GM11168 (cell line): Measurements from ENCODE around the gene PGA5.
"Not testable (repeated sequence)": the region's sequence is repeated elsewhere in the genome, so short reads cannot be mapped to it uniquely, and the experiment has no call there.

Source experiments
- in situ Hi-C: fragments of 300-500 bp; cut with MboI; formaldehyde crosslinking; loops from one replicate; pipeline ENCODE4 v1.12.0; 2022; ENCODE audit warnings: low sequenced_read_pairs; ENCODE audit not compliant: unreplicated experiment

PGA5 gene

DNA sequence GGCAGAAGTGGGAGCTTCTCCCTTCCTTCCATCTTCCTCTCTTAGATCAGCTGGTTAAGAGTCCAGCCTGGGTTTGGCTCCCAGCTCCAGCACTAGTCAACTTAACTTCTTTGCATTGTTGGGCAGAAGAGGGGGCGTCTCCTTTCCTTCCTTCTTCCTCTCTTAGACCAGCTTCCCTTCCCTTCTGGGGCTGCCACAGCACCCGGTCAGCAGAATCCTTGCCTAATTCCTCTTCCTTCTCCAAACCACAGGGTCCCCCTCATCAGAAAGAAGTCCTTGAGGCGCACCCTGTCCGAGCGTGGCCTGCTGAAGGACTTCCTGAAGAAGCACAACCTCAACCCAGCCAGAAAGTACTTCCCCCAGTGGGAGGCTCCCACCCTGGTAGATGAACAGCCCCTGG is 18.3 kb upstream of the PGA5 start:
- in situ Hi-C loops = not testable (repeated sequence)

DNA sequence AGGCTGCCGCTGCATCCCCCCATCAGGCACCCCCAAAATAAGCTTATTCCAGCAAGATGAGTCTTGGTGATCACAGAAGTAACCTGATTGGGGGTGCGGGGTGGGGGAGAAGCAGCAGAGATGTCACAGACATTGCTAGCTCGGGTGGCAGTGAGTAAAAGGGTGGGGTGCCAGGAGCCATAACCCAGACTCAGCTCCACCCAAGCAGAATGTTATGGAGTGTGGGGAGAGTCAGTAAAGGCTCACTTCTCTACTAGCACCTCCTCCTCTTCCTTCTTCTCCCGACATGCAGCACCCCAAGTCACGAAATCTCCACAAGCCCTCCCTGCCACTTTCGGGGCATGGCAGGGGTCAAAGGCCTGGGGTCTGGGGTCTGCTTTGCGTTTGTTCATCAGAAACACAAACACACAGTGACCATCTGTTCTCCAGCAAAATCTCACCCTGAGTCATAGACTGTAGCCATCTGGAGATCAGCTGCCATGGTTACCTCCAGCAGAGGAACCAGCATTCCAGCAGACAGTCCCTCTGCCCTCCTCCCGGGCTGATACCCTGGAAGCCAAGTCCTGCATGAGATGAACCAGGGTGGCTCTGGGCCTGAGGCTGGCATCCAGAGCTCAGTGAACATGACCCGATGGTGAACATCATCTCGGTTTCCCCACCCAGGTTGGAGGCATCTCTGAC is 14.4 kb upstream of the PGA5 start:
- in situ Hi-C loops = not testable (repeated sequence)

DNA sequence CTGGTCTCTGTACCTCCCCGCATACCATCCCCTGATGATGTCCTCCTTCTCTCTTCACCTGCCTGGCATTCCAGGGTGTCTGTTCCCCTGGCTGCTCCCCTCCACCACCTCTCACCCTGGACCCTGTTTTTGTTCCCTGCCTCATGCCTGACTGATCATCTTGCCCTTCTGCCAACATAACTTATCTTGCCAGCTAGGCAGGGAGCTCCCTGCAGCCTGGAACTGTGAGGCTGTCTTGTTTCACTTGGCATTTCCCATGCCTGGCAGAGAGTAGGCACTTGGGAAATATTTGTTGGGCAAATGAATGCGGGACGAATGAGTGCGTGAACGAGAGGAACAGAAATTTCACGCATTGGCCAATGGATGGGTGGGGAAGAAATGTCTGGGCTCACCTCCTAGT is 11.5 kb upstream of the PGA5 start:
- in situ Hi-C loops = not testable (repeated sequence)

DNA sequence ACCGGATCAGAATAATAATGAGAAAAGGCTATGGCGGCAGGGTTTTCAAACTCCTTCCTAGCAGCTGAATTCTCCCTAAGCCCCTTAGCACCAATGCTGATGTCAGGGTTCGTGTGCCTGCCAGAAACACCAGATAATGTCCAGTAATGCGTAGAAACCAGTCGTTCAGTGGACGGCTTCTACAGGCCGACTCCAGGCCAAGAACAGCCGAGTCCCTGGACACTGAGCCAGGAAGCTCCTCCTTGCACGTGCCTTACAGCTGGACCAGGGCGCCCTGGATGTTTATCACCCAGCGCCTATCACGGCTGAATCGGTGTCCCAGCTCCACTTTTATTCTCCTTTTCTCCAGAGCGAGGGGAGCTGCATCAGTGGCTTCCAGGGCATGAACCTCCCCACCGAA is 9.9 kb upstream of the PGA5 start:
- in situ Hi-C loops = not testable (repeated sequence)

- in situ Hi-C loops = not testable (repeated sequence)
Observed at GRCh38 chr11:61231585-61231984, 9.4 kb upstream of the PGA5 start.

GRCh38 chr11:61232548-61233145 is 8.3 kb upstream of the PGA5 start:
- in situ Hi-C loops = not testable (repeated sequence)

- in situ Hi-C loops = loop anchor here (5.0 kb wide), 1 partner anchor 40 kb away; no protein-coding TSS in a partner anchor
Observed at GRCh38 chr11:61237130-61237529, 3.8 kb upstream of the PGA5 start.

DNA sequence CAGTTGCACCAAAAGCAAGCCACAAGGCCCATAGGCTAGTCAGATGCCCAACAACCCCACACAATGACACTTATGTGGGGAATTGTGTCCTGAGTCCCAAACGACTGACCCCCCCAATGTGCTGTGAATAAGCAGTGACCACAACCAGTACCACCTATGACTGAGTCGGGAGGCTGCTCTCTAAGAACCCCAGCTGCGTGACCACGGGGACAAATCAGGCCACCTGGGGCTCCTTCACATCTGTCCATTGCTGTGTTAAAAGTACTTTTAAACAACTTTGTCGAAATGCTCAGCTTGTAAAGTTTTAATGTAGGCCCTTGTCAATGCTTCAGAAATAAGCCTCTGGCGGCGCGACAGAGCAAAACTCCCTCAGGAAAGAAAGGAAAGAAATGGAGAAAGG is 687 bp upstream of the PGA5 start:
- in situ Hi-C loops = not testable (repeated sequence)

- in situ Hi-C loops = not testable (repeated sequence)
Observed at GRCh38 chr11:61241526-61241925, 551 bp downstream of the PGA5 start.

DNA sequence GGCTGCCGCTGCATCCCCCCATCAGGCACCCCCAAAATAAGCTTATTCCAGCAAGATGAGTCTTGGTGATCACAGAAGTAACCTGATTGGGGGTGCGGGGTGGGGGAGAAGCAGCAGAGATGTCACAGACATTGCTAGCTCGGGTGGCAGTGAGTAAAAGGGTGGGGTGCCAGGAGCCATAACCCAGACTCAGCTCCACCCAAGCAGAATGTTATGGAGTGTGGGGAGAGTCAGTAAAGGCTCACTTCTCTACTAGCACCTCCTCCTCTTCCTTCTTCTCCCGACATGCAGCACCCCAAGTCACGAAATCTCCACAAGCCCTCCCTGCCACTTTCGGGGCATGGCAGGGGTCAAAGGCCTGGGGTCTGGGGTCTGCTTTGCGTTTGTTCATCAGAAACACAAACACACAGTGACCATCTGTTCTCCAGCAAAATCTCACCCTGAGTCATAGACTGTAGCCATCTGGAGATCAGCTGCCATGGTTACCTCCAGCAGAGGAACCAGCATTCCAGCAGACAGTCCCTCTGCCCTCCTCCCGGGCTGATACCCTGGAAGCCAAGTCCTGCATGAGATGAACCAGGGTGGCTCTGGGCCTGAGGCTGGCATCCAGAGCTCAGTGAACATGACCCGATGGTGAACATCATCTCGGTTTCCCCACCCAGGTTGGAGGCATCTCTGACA is 4.4 kb downstream of the PGA5 start:
- in situ Hi-C loops = not testable (repeated sequence)

DNA sequence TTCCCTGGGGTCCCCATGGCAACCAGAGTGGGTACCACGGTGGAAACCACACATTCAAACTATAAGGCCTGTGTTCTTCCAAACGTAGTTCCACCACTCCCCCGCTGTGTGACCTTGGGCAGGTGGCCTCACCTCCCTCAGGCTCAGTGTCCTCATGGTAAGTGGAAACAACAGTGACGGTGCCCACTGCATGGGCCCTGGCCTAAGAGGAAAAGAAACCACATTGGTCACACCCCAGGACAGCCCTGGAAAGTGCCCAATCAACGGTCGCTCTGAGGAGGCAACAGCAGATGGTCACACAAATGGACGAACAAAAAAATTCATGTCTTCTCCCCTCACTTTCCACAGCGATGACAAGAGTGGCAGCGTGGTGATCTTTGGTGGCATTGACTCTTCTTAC is 7.1 kb downstream of the PGA5 start:
- in situ Hi-C loops = not testable (repeated sequence)

- in situ Hi-C loops = not testable (repeated sequence)
Observed at GRCh38 chr11:61249201-61249600, 8.2 kb downstream of the PGA5 start.

DNA sequence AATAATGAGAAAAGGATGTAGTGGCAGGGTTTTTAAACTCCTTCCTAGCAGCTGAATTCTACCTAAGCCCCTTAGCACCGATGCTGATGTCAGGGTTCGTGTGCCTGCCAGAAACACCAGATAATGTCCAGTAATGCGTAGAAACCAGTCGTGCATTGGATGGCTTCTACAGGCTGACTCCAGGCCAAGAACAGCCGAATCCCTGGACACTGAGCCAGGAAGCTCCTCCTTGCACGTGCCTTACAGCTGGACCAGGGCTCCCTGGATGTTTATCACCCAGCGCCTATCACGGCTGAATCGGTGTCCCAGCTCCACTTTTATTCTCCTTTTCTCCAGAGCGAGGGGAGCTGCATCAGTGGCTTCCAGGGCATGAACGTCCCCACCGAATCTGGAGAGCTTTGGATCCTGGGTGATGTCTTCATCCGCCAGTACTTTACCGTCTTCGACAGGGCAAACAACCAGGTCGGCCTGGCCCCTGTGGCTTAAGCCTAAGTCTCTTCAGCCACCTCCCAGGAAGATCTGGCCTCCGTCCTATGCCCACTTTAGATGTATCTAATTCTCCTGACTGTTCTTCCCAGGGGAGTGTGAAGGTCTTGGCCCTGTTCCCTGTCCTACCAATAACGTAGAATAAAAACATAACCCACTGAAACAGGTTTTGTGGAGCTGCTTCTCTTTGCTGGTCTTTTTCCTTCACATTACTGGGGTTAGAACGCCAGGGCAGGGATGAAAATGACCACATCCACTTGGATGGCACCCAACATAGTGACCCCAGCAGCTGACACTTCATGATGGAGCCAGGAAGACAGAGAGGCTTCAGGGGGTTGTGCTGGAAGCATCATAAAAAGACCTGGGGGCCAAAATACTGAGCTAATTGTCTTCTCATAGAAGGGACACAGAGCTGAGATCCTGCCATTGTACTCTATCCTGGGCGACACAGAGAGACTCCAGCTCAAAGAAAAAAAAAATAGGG is 10.1 kb downstream of the PGA5 start:
- in situ Hi-C loops = not testable (repeated sequence)

DNA sequence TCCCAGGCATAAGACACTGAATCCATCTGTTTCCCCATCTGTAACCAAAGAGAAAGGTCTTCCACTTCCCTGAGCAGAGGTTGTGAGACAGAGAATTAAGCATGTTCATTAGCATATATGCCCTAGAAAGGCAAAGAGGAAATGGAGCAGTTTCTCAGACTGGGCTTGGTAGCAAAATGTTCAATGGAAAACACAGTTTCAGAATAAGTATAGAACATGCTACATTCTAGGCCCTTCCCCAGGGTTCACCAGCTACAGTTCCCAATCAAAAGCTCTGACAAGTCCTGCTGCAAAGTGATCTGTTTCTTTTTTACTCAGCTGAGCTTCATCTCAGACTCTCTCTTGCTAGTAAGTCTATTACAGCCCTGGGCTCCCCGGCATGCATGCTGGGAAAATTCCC is 11.4 kb downstream of the PGA5 start:
- in situ Hi-C loops = not testable (repeated sequence)

DNA sequence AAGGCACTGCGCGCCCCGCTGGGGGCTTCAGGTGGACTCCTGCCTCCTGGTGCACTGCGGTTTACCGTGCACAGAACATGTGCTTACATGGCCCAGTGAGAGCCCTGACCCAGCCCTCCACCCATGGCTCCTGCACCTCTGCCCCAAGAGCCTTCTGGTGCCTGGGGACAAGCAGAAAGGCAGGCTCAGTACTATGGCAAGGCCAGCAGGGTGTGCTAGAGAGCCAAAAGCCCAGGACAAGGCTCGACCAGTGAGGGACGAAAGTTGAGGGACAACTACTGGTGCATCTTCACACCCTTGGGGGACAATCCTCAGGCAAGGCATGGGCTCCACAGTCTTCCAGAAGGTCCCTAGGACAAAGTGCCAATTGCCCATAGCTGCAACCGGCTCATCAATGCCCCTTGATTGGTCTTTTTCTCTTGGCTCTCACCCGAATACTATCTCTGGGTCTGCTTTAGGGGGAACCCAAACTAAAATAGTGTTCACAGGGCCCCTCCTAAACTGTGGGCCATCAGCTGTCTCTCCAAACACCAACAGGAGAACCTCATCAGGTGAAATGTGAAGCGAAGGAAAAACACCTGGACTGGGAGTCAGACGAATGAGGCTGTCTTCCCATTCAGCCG is 13.5 kb downstream of the PGA5 start:
- in situ Hi-C loops = no loop called here

- in situ Hi-C loops = no loop called here
Observed at GRCh38 chr11:61256710-61257482, 15.9 kb downstream of the PGA5 start.

GRCh38 chr11:61258546-61258945 is 17.6 kb downstream of the PGA5 start:
- in situ Hi-C loops = no loop called here

GRCh38 chr11:61259363-61259762 is 18.4 kb downstream of the PGA5 start:
- in situ Hi-C loops = no loop called here

DNA sequence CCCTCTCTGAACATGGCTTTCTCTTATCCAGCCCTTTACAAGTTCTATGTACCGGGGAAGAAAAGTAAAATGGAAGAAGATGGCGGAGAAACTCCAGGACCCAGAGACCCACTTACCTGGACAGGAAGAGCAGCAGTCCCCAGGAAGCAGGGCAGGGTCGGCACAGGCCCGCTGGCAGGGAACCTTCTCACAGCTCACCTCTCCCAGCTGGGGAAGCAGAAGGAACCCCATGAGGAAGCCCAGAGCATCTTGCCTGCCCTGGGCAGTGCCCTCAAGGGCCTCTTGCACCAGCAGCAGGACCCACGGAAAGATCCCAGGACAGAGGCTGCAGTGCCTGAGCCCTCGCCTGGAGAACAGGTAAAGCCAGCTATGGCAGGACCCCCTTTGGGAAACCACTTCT is 23.4 kb downstream of the PGA5 start:
- in situ Hi-C loops = no loop called here
